ENCODE measurements around the gene MYCL. TPM values are rescaled to one million over a fixed set of nuclear protein-coding genes. Genes with fewer than 3 reads are reported as not detected.

The MYCL gene
- total and polyA plus RNA-seq, 2 of the 13 experiments (the other 11 are each of a cell fraction or from before 2014, with no cell fraction given) = 0.31 to 1.7 TPM

GRCh38 chr1:39852214-39852791, 49.4 kb downstream of the MYCL start (continued):
- TF ChIP-seq ARID4A (CRISPR knock-in tag; IDR thresholded peaks at IDR 0.05; ENCODE audit: borderline replicate concordance) = peak; percentile 51; the same call in 1 of the 2 replicates
- no peak for TF ChIP-seq ZNF333 (CRISPR knock-in tag; IDR thresholded peaks at IDR 0.05; ENCODE audit: borderline replicate concordance)
- TF ChIP-seq ZBTB7B (CRISPR knock-in tag; IDR thresholded peaks at IDR 0.05) = no peak
- no peak for TF ChIP-seq CHD2 (IDR thresholded peaks at IDR 0.05; ENCODE audit: low read depth, low read length)
- peak; percentile 55; the same call in 1 of the 2 replicates for TF ChIP-seq ZNF543 (CRISPR knock-in tag; IDR thresholded peaks at IDR 0.05)
- no peak for TF ChIP-seq ZFX (CRISPR knock-in tag; IDR thresholded peaks at IDR 0.05; ENCODE audit: low read depth)
- no peak; the same call in 1 of the 2 replicates for TF ChIP-seq JDP2 (CRISPR knock-in tag; IDR thresholded peaks at IDR 0.05; ENCODE audit: borderline replicate concordance)
- peak; percentile 44 for TF ChIP-seq TBL1XR1 (IDR thresholded peaks at IDR 0.05; ENCODE audit: borderline replicate concordance, low read length, partially characterized antibody)
- no peak for TF ChIP-seq HCFC1 (IDR thresholded peaks at IDR 0.05; ENCODE audit: low read depth, low read length)
- TF ChIP-seq ZNF260 (CRISPR knock-in tag; IDR thresholded peaks at IDR 0.05; ENCODE audit: borderline replicate concordance, low read depth) = no peak
- TF ChIP-seq MAZ (IDR thresholded peaks at IDR 0.05; ENCODE audit: borderline replicate concordance, low read depth, low read length) = no peak
- TF ChIP-seq MAZ (CRISPR knock-in tag; IDR thresholded peaks at IDR 0.05; ENCODE audit: low read depth) = no peak
- TF ChIP-seq ATF7-NPFF (CRISPR knock-in tag; IDR thresholded peaks at IDR 0.05; ENCODE audit: low read depth) = no peak
- peak; percentile 75; the same call in 1 of the 2 replicates for TF ChIP-seq FOXK1 (CRISPR knock-in tag; IDR thresholded peaks at IDR 0.05; ENCODE audit: borderline replicate concordance, low read depth)
- no peak for TF ChIP-seq MTA1 (CRISPR knock-in tag; IDR thresholded peaks at IDR 0.05; ENCODE audit: borderline replicate concordance)
- no peak for TF ChIP-seq ZMYM3 (CRISPR knock-in tag; IDR thresholded peaks at IDR 0.05)
- no peak for TF ChIP-seq TFE3 (CRISPR knock-in tag; IDR thresholded peaks at IDR 0.05)
- no peak; the same call in 1 of the 2 replicates for TF ChIP-seq RXRA (CRISPR knock-in tag; IDR thresholded peaks at IDR 0.05)
- no peak for TF ChIP-seq ZNF451 (CRISPR knock-in tag; IDR thresholded peaks at IDR 0.05)
- TF ChIP-seq CREBL2 (CRISPR knock-in tag; IDR thresholded peaks at IDR 0.05; ENCODE audit: borderline replicate concordance) = no peak
- no peak for TF ChIP-seq ZNF33A (CRISPR knock-in tag; IDR thresholded peaks at IDR 0.05; ENCODE audit: borderline replicate concordance)
- no peak for TF ChIP-seq TOE1 (CRISPR knock-in tag; IDR thresholded peaks at IDR 0.05)
- TF ChIP-seq ZGPAT (CRISPR knock-in tag; IDR thresholded peaks at IDR 0.05) = peak; percentile 85
- no peak for TF ChIP-seq ZSCAN29 (CRISPR knock-in tag; conservative IDR thresholded peaks at IDR 0.05)
